GM19397 (cell line): ENCODE data around the gene FBH1.
"Not testable (repeated sequence)": the region's sequence is repeated elsewhere in the genome, so short reads cannot be mapped to it uniquely, and the experiment has no call there.

Experiments
- ATAC-seq: cut with Tn5 transposase; IDR thresholded peaks from one replicate; pipeline ENCODE4 v1.9.1; 2021; ENCODE audit warnings: mild to moderate bottlenecking, moderate library complexity; ENCODE audit not compliant: unreplicated experiment

The FBH1 gene

GRCh38 chr10:5902511-5903274 lies 12.7 kb downstream of the FBH1 start:
- no peak for ATAC-seq

- ATAC-seq: no peak
Observed at GRCh38 chr10:5903563-5903962, 13.5 kb downstream of the FBH1 start.

- peak; percentile 84 for ATAC-seq
Observed at GRCh38 chr10:5904227-5904626, 14.2 kb downstream of the FBH1 start.

GRCh38 chr10:5905854-5906507 lies 15.9 kb downstream of the FBH1 start:
- no peak for ATAC-seq

GRCh38 chr10:5906651-5907050 lies 16.6 kb downstream of the FBH1 start:
- no peak for ATAC-seq

- ATAC-seq: not testable (repeated sequence)
Observed at GRCh38 chr10:5908676-5909075, 18.6 kb downstream of the FBH1 start.

- no peak for ATAC-seq
Observed at GRCh38 chr10:5910323-5911100, 20.5 kb downstream of the FBH1 start.

- no peak for ATAC-seq
Observed at GRCh38 chr10:5911670-5912069, 21.6 kb downstream of the FBH1 start.

- ATAC-seq: no peak
Observed at GRCh38 chr10:5913736-5914135, 23.7 kb downstream of the FBH1 start.

- ATAC-seq: no peak
Observed at GRCh38 chr10:5915451-5915850, 25.4 kb downstream of the FBH1 start.

- no peak for ATAC-seq
Observed at GRCh38 chr10:5917305-5917704, 27.3 kb downstream of the FBH1 start.

- no peak for ATAC-seq
Observed at GRCh38 chr10:5918763-5919162, 28.7 kb downstream of the FBH1 start.

- ATAC-seq: no peak
Observed at GRCh38 chr10:5919568-5919967, 29.5 kb downstream of the FBH1 start.

- ATAC-seq: no peak
Observed at GRCh38 chr10:5921746-5922145, 31.7 kb downstream of the FBH1 start.

- ATAC-seq: no peak
Observed at GRCh38 chr10:5924889-5925288, 34.8 kb downstream of the FBH1 start.

GRCh38 chr10:5927306-5927705 lies 37.3 kb downstream of the FBH1 start:
- no peak for ATAC-seq

GRCh38 chr10:5929442-5929841 lies 39.4 kb downstream of the FBH1 start:
- no peak for ATAC-seq

- ATAC-seq: no peak
Observed at GRCh38 chr10:5930272-5930671, 40.2 kb downstream of the FBH1 start.

GRCh38 chr10:5932345-5932744 lies 42.3 kb downstream of the FBH1 start:
- no peak for ATAC-seq

- ATAC-seq: no peak
Observed at GRCh38 chr10:5933909-5934546, 44.0 kb downstream of the FBH1 start.

- no peak for ATAC-seq
Observed at GRCh38 chr10:5935628-5936027, 45.6 kb downstream of the FBH1 start.
